GM23338 (cell line): ENCODE measurements around the gene NEO1. TPM values are rescaled to one million over a fixed set of nuclear protein-coding genes. Genes with fewer than 3 reads are reported as not detected.
A peak's percentile ranks its signal among the peaks of the same experiment; 100 is the strongest.

Experiments
- ATAC-seq: fragments of 200-7000 bp; cut with Tn5 transposase; 3 replicates; pipeline ENCODE4 v1.9.1; 2020
- DNase-seq: peaks from one replicate; pipeline ENCODE4 v3.0.0-alpha.2; 2015; ENCODE audit warnings: low spot score
- H2AFZ ChIP-seq: fragments of 200-600 bp; sonication (generic); 2 replicates; pipeline ENCODE4 v1.8.0; 2016; ENCODE audit warnings: antibody characterized with exemption, mild to moderate bottlenecking, moderate library complexity
- H3F3A ChIP-seq: fragments of 200-600 bp; sonication (generic); replicated peaks from 2 replicates; pipeline ENCODE4 v1.8.0; 2017; ENCODE audit warnings: antibody characterized with exemption, mixed run types, low read depth
- H3K27ac ChIP-seq: fragments of 200-600 bp; sonication (generic); 2 replicates; pipeline ENCODE4 v1.6.1; 2016; ENCODE audit warnings: low read depth
- H3K27me3 ChIP-seq: fragments of 200-600 bp; sonication (generic); 2 replicates; pipeline ENCODE4 v1.8.0; 2016; ENCODE audit warnings: mild to moderate bottlenecking, mixed run types, moderate library complexity; ENCODE audit not compliant: insufficient read depth
- H3K36me3 ChIP-seq: fragments of 200-600 bp; sonication (generic); 2 replicates; pipeline ENCODE4 v1.8.0; 2016; ENCODE audit warnings: mild to moderate bottlenecking; ENCODE audit not compliant: insufficient read depth
- H3K4me1 ChIP-seq: fragments of 200-600 bp; sonication (generic); 2 replicates; pipeline ENCODE4 v1.8.0; 2016; ENCODE audit warnings: mild to moderate bottlenecking, moderate library complexity; ENCODE audit not compliant: insufficient read depth
- H3K4me2 ChIP-seq: fragments of 200-600 bp; sonication (generic); 2 replicates; pipeline ENCODE4 v1.7.1; 2017; ENCODE audit warnings: mixed run types
- H3K4me3 ChIP-seq: fragments of 200-600 bp; sonication (generic); 2 replicates; pipeline ENCODE4 v1.6.1; 2016; ENCODE audit warnings: mixed run types
- H3K79me2 ChIP-seq: fragments of 200-600 bp; sonication (generic); replicated peaks from 2 replicates; pipeline ENCODE4 v1.8.0; 2017; ENCODE audit warnings: mild to moderate bottlenecking; ENCODE audit not compliant: insufficient read depth
- H3K9me2 ChIP-seq: fragments of 200-600 bp; sonication (generic); 2 replicates; pipeline ENCODE4 v1.8.0; 2017; ENCODE audit not compliant: insufficient read depth
- H4K20me1 ChIP-seq: fragments of 200-600 bp; sonication (generic); replicated peaks from 2 replicates; pipeline ENCODE4 v1.8.0; 2017; ENCODE audit warnings: mild to moderate bottlenecking; ENCODE audit not compliant: insufficient read depth
- H3K27ac Mint-ChIP-seq: 2 replicates; pipeline ENCODE4 v1.8.0; 2020; ENCODE audit warnings: inconsistent platforms, mild to moderate bottlenecking, moderate library complexity, mixed read lengths
- H3K27me3 Mint-ChIP-seq: 3 replicates; pipeline ENCODE4 v1.8.0; 2022; ENCODE audit warnings: low read depth, mild to moderate bottlenecking, moderate library complexity, mixed read lengths, inconsistent platforms; ENCODE audit not compliant: insufficient read depth, poor library complexity
- H3K36me3 Mint-ChIP-seq: 3 replicates; pipeline ENCODE4 v1.8.0; 2021; ENCODE audit warnings: low read depth, mild to moderate bottlenecking, inconsistent platforms, moderate library complexity, mixed read lengths
- H3K4me1 Mint-ChIP-seq: 3 replicates; pipeline ENCODE4 v1.8.0; 2020; ENCODE audit warnings: mild to moderate bottlenecking, inconsistent platforms, mixed read lengths
- H3K4me3 Mint-ChIP-seq: 3 replicates; pipeline ENCODE4 v1.8.0; 2021; ENCODE audit warnings: moderate library complexity, mild to moderate bottlenecking, inconsistent platforms, mixed read lengths
- H3K9me3 Mint-ChIP-seq: 3 replicates; pipeline ENCODE4 v1.8.0; 2020; ENCODE audit warnings: moderate library complexity, mild to moderate bottlenecking, inconsistent platforms, mixed read lengths
- EZH2 ChIP-seq: fragments of 200-600 bp; sonication (generic); IDR thresholded peaks from one replicate; pipeline ENCODE4 v1.8.0; 2017; ENCODE audit warnings: antibody characterized with exemption, mild to moderate bottlenecking, low read depth; ENCODE audit not compliant: unreplicated experiment
- EZH2phosphoT487 ChIP-seq: fragments of 200-600 bp; sonication (generic); IDR thresholded peaks from one replicate; pipeline ENCODE4 v1.8.1; 2018; ENCODE audit warnings: antibody characterized with exemption; ENCODE audit not compliant: unreplicated experiment
- NANOG ChIP-seq: IDR thresholded peaks from 2 replicates; pipeline ENCODE4 v1.6.1; 2016; ENCODE audit warnings: antibody characterized with exemption, borderline replicate concordance
- POLR2AphosphoS5 ChIP-seq: IDR thresholded peaks from 2 replicates; pipeline ENCODE4 v1.6.1; 2016; ENCODE audit warnings: antibody characterized with exemption, low read depth
- STAT1 ChIP-seq: IDR thresholded peaks from one replicate; pipeline ENCODE4 v1.6.1; 2016; ENCODE audit warnings: antibody characterized with exemption; ENCODE audit not compliant: unreplicated experiment
- ZNF114 ChIP-seq: fragments of 250-450 bp; sonication (Bioruptor Pico); IDR thresholded peaks from 2 replicates; pipeline ENCODE4 v1.5.0; 2020; ENCODE audit warnings: mild to moderate bottlenecking, moderate library complexity
- ZNF331 ChIP-seq: fragments of 250-450 bp; sonication (Bioruptor Pico); IDR thresholded peaks from 2 replicates; pipeline ENCODE4 v1.5.0; 2020; ENCODE audit warnings: low read depth, mild to moderate bottlenecking, moderate library complexity
- polyA plus RNA-seq: library from polyadenylated mRNA; unstranded; fragments of >200 nt; fragmentation: Nextera tagmentation; extraction: Ambion mirVana; gene quantifications from 2 replicates; pipeline ENCODE4 v1.2.1, GENCODE V29; 2016
- total RNA-seq: library from RNA; depleted of rRNA; stranded (reverse); fragments of >200 nt; shearing (Covaris generic); gene quantifications from 2 replicates; pipeline ENCODE4 v1.2.3, GENCODE V29; 2014
- TF ChIP-seq, protein P1 (sequence below), 2 experiments: fragments of 200-600 bp in 1 of 2; sonication (generic) in 1 of 2; conservative IDR thresholded peaks; 2 replicates each; pipeline versions ENCODE4 v1.5.1 to v1.6.1; 2016 to 2017; ENCODE audit warnings: antibody characterized with exemption in 2 of 2, low read depth in 2 of 2, mild to moderate bottlenecking in 2 of 2, moderate library complexity in 1 of 2
- TF ChIP-seq, protein P2 (sequence below): IDR thresholded peaks from 2 replicates; pipeline ENCODE4 v1.6.1; 2016; ENCODE audit warnings: antibody characterized with exemption
- TF ChIP-seq, protein P3 (sequence below): IDR thresholded peaks from one replicate; pipeline ENCODE4 v1.6.1; 2018; ENCODE audit warnings: antibody characterized with exemption; ENCODE audit not compliant: unreplicated experiment
- TF ChIP-seq, protein P4 (sequence below): fragments of 250-450 bp; sonication (Bioruptor Pico); IDR thresholded peaks from 2 replicates; pipeline ENCODE4 v1.5.0; 2020; ENCODE audit warnings: mild to moderate bottlenecking, moderate library complexity

NEO1 gene
- total and polyA plus RNA-seq, 2 experiments from 2014 or later = 8.4 to 45.8 TPM

DNA sequence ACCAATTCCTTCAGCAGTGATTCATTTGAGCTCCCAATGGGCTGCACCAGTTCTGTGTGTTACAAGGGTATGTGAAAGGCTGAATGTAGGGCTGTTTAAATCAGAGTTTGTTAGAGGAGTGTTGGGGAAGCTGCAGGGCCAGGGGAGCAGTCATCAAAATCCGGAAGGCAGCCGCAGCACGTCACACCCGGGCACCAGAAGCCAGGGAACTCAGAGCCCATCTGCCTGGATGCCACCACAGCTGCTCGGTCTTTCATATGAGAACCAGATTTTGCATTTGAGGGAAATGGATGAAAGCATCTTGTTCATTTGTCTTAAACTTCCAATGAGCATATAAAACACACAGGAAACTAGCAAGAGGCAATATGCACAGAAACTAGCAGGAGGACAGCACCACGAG lies 24.2 kb upstream of the NEO1 start:
- no peak for TF ChIP-seq EZH2phosphoT487
- TF ChIP-seq, protein P1, sequence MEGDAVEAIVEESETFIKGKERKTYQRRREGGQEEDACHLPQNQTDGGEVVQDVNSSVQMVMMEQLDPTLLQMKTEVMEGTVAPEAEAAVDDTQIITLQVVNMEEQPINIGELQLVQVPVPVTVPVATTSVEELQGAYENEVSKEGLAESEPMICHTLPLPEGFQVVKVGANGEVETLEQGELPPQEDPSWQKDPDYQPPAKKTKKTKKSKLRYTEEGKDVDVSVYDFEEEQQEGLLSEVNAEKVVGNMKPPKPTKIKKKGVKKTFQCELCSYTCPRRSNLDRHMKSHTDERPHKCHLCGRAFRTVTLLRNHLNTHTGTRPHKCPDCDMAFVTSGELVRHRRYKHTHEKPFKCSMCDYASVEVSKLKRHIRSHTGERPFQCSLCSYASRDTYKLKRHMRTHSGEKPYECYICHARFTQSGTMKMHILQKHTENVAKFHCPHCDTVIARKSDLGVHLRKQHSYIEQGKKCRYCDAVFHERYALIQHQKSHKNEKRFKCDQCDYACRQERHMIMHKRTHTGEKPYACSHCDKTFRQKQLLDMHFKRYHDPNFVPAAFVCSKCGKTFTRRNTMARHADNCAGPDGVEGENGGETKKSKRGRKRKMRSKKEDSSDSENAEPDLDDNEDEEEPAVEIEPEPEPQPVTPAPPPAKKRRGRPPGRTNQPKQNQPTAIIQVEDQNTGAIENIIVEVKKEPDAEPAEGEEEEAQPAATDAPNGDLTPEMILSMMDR (conservative IDR thresholded peaks at IDR 0.05; ENCODE audit: low read depth in 2 of 2) = no peak
- TF ChIP-seq, protein P2, sequence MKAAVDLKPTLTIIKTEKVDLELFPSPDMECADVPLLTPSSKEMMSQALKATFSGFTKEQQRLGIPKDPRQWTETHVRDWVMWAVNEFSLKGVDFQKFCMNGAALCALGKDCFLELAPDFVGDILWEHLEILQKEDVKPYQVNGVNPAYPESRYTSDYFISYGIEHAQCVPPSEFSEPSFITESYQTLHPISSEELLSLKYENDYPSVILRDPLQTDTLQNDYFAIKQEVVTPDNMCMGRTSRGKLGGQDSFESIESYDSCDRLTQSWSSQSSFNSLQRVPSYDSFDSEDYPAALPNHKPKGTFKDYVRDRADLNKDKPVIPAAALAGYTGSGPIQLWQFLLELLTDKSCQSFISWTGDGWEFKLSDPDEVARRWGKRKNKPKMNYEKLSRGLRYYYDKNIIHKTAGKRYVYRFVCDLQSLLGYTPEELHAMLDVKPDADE = no peak
- TF ChIP-seq POLR2AphosphoS5 = no peak
- TF ChIP-seq, protein P3, sequence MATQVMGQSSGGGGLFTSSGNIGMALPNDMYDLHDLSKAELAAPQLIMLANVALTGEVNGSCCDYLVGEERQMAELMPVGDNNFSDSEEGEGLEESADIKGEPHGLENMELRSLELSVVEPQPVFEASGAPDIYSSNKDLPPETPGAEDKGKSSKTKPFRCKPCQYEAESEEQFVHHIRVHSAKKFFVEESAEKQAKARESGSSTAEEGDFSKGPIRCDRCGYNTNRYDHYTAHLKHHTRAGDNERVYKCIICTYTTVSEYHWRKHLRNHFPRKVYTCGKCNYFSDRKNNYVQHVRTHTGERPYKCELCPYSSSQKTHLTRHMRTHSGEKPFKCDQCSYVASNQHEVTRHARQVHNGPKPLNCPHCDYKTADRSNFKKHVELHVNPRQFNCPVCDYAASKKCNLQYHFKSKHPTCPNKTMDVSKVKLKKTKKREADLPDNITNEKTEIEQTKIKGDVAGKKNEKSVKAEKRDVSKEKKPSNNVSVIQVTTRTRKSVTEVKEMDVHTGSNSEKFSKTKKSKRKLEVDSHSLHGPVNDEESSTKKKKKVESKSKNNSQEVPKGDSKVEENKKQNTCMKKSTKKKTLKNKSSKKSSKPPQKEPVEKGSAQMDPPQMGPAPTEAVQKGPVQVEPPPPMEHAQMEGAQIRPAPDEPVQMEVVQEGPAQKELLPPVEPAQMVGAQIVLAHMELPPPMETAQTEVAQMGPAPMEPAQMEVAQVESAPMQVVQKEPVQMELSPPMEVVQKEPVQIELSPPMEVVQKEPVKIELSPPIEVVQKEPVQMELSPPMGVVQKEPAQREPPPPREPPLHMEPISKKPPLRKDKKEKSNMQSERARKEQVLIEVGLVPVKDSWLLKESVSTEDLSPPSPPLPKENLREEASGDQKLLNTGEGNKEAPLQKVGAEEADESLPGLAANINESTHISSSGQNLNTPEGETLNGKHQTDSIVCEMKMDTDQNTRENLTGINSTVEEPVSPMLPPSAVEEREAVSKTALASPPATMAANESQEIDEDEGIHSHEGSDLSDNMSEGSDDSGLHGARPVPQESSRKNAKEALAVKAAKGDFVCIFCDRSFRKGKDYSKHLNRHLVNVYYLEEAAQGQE = no peak
- no peak for TF ChIP-seq ZNF331 (CRISPR knock-in tag)
- TF ChIP-seq EZH2 = no peak
- TF ChIP-seq ZNF114 (CRISPR knock-in tag) = no peak
- TF ChIP-seq, protein P4, sequence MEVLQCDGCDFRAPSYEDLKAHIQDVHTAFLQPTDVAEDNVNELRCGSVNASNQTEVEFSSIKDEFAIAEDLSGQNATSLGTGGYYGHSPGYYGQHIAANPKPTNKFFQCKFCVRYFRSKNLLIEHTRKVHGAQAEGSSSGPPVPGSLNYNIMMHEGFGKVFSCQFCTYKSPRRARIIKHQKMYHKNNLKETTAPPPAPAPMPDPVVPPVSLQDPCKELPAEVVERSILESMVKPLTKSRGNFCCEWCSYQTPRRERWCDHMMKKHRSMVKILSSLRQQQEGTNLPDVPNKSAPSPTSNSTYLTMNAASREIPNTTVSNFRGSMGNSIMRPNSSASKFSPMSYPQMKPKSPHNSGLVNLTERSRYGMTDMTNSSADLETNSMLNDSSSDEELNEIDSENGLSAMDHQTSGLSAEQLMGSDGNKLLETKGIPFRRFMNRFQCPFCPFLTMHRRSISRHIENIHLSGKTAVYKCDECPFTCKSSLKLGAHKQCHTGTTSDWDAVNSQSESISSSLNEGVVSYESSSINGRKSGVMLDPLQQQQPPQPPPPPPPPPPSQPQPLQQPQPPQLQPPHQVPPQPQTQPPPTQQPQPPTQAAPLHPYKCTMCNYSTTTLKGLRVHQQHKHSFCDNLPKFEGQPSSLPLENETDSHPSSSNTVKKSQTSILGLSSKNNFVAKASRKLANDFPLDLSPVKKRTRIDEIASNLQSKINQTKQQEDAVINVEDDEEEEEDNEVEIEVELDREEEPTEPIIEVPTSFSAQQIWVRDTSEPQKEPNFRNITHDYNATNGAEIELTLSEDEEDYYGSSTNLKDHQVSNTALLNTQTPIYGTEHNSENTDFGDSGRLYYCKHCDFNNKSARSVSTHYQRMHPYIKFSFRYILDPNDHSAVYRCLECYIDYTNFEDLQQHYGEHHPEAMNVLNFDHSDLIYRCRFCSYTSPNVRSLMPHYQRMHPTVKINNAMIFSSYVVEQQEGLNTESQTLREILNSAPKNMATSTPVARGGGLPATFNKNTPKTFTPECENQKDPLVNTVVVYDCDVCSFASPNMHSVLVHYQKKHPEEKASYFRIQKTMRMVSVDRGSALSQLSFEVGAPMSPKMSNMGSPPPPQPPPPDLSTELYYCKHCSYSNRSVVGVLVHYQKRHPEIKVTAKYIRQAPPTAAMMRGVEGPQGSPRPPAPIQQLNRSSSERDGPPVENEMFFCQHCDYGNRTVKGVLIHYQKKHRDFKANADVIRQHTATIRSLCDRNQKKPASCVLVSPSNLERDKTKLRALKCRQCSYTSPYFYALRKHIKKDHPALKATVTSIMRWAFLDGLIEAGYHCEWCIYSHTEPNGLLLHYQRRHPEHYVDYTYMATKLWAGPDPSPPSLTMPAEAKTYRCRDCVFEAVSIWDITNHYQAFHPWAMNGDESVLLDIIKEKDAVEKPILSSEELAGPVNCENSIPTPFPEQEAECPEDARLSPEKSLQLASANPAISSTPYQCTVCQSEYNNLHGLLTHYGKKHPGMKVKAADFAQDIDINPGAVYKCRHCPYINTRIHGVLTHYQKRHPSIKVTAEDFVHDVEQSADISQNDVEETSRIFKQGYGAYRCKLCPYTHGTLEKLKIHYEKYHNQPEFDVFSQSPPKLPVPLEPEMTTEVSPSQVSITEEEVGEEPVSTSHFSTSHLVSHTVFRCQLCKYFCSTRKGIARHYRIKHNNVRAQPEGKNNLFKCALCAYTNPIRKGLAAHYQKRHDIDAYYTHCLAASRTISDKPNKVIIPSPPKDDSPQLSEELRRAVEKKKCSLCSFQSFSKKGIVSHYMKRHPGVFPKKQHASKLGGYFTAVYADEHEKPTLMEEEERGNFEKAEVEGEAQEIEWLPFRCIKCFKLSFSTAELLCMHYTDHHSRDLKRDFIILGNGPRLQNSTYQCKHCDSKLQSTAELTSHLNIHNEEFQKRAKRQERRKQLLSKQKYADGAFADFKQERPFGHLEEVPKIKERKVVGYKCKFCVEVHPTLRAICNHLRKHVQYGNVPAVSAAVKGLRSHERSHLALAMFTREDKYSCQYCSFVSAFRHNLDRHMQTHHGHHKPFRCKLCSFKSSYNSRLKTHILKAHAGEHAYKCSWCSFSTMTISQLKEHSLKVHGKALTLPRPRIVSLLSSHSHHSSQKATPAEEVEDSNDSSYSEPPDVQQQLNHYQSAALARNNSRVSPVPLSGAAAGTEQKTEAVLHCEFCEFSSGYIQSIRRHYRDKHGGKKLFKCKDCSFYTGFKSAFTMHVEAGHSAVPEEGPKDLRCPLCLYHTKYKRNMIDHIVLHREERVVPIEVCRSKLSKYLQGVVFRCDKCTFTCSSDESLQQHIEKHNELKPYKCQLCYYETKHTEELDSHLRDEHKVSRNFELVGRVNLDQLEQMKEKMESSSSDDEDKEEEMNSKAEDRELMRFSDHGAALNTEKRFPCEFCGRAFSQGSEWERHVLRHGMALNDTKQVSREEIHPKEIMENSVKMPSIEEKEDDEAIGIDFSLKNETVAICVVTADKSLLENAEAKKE (CRISPR knock-in tag) = no peak
- TF ChIP-seq STAT1 = no peak
- no peak for TF ChIP-seq NANOG

More for the DNA sequence above, 24.2 kb upstream of the NEO1 start:
- no peaks in the 10 kb centered on the region for H3K79me2 ChIP-seq
- no peak for DNase-seq
- no peak overlapping the region for H3K4me3 ChIP-seq
- H3K27me3 ChIP-seq = no peaks in the 10 kb centered on the region
- H4K20me1 ChIP-seq = no peaks in the 10 kb centered on the region
- no peak overlapping the region for H3K27ac Mint-ChIP-seq
- H3K9me2 ChIP-seq = peaks cover 5% of the 10 kb centered on the region; the same call in 1 of the 2 replicates
- H3K4me1 ChIP-seq = peaks cover 12% of the 10 kb centered on the region
- no peak overlapping the region for H3K27ac ChIP-seq
- no peaks in the 10 kb centered on the region for H3K36me3 ChIP-seq
- peaks cover 12% of the 10 kb centered on the region; the same call in 2 of the 3 replicates for H3K4me1 Mint-ChIP-seq
- H3K27me3 Mint-ChIP-seq = peaks cover 2% of the 10 kb centered on the region
- no peak overlapping the region for H3K4me3 Mint-ChIP-seq
- ATAC-seq = no peak
- H3K4me2 ChIP-seq = no peak overlapping the region
- peak overlapping the region; percentile 69 for H2AFZ ChIP-seq
- H3K9me3 Mint-ChIP-seq = no peaks in the 10 kb centered on the region
- no peaks in the 10 kb centered on the region for H3F3A ChIP-seq
- H3K36me3 Mint-ChIP-seq = no peaks in the 10 kb centered on the region
